ENCODE measurements around the gene ENPP4.
"Not testable (repeated sequence)": the region's sequence is repeated elsewhere in the genome, so short reads cannot be mapped to it uniquely, and the experiment has no call there.

The ENPP4 gene

GRCh38 chr6:46129629-46130511 lies at the start of gene ENPP4:
ENPP4 (plus strand) TSS chr6:46129989; CDS start chr6:46139584, 9,595 bp downstream.
- DNase-seq = peak; percentile 96

GRCh38 chr6:46080111-46080510 lies 49.7 kb upstream of the ENPP4 start:
- no peak for DNase-seq

GRCh38 chr6:46085688-46086087 lies 44.1 kb upstream of the ENPP4 start:
- not testable (repeated sequence) for DNase-seq

GRCh38 chr6:46090115-46091079 lies 39.4 kb upstream of the ENPP4 start:
- peak; percentile 79 for DNase-seq

- no peak for DNase-seq
Observed at GRCh38 chr6:46091080-46091478, 38.7 kb upstream of the ENPP4 start.

GRCh38 chr6:46095251-46095650 lies 34.5 kb upstream of the ENPP4 start:
- DNase-seq = no peak

- no peak for DNase-seq
Observed at GRCh38 chr6:46097366-46097765, 32.4 kb upstream of the ENPP4 start.

GRCh38 chr6:46098678-46099077 lies 31.1 kb upstream of the ENPP4 start:
- DNase-seq = peak; percentile 78

- no peak for DNase-seq
Observed at GRCh38 chr6:46099952-46100351, 29.8 kb upstream of the ENPP4 start.

- no peak for DNase-seq
Observed at GRCh38 chr6:46102123-46102522, 27.7 kb upstream of the ENPP4 start.

GRCh38 chr6:46103441-46104115 lies 26.2 kb upstream of the ENPP4 start:
- DNase-seq = no peak

- no peak for DNase-seq
Observed at GRCh38 chr6:46104209-46104608, 25.6 kb upstream of the ENPP4 start.

GRCh38 chr6:46105568-46105967 lies 24.2 kb upstream of the ENPP4 start:
- no peak for DNase-seq

- peak; percentile 81 for DNase-seq
Observed at GRCh38 chr6:46113370-46113769, 16.4 kb upstream of the ENPP4 start.

GRCh38 chr6:46115634-46116033 lies 14.2 kb upstream of the ENPP4 start:
- DNase-seq = no peak

GRCh38 chr6:46116289-46116688 lies 13.5 kb upstream of the ENPP4 start:
- DNase-seq = no peak

- no peak for DNase-seq
Observed at GRCh38 chr6:46118157-46118556, 11.6 kb upstream of the ENPP4 start.

GRCh38 chr6:46118836-46119235 lies 11.0 kb upstream of the ENPP4 start:
- DNase-seq = no peak

- not testable (repeated sequence) for DNase-seq
Observed at GRCh38 chr6:46119679-46120078, 10.1 kb upstream of the ENPP4 start.

GRCh38 chr6:46128476-46128875 lies 1.3 kb upstream of the ENPP4 start:
- DNase-seq = no peak

- DNase-seq = peak; percentile 53
Observed at GRCh38 chr6:46129291-46129628, 529 bp upstream of the ENPP4 start.

GRCh38 chr6:46130666-46131065 lies 877 bp downstream of the ENPP4 start:
- DNase-seq = no peak

GRCh38 chr6:46131291-46131690 lies 1.5 kb downstream of the ENPP4 start:
- DNase-seq = not testable (repeated sequence)
